Astrocyte of the spinal cord (primary cell): ENCODE measurements around the gene CDK8.

Source experiments
- DNase-seq: peaks from one replicate; pipeline ENCODE4 v3.0.0; 2011; ENCODE audit warnings: low read depth, low spot score
- H3K4me3 ChIP-seq: 2 replicates; pipeline ENCODE4 v1.5.1; 2011; ENCODE audit warnings: low read depth, mild to moderate bottlenecking, low read length, moderate library complexity
- in situ Hi-C: cut with HindIII; loops from 2 replicates; pipeline ENCODE4 v1.10.0; 2017; ENCODE audit warnings: low sequenced_read_pairs
- TF ChIP-seq, protein P1 (sequence below): IDR thresholded peaks from 2 replicates; pipeline ENCODE4 v1.5.1; 2012; ENCODE audit warnings: low read depth, mild to moderate bottlenecking, low read length, inconsistent platforms

The CDK8 gene

DNA sequence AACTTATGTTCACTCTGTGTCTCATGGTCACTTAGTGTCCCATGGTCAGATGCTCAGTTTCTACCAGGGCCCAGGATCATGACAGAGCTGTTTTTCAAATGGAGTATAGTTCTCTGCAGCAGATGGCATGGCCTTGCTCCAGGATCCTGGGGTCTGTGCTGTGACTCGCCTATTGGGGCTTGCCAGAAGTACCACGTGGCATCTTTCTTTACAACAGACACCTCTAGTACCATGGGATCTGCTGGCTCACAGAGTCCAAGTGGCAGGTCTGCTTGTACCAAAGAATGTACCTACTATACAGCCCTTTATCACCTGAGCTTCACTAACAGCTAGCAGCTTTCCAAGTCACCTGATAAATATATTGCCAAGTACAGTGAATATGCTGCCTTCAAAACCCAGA, 25.8 kb upstream of the CDK8 start:
- H3K4me3 ChIP-seq: no peak overlapping the region
- DNase-seq: no peak
- TF ChIP-seq, protein P1, sequence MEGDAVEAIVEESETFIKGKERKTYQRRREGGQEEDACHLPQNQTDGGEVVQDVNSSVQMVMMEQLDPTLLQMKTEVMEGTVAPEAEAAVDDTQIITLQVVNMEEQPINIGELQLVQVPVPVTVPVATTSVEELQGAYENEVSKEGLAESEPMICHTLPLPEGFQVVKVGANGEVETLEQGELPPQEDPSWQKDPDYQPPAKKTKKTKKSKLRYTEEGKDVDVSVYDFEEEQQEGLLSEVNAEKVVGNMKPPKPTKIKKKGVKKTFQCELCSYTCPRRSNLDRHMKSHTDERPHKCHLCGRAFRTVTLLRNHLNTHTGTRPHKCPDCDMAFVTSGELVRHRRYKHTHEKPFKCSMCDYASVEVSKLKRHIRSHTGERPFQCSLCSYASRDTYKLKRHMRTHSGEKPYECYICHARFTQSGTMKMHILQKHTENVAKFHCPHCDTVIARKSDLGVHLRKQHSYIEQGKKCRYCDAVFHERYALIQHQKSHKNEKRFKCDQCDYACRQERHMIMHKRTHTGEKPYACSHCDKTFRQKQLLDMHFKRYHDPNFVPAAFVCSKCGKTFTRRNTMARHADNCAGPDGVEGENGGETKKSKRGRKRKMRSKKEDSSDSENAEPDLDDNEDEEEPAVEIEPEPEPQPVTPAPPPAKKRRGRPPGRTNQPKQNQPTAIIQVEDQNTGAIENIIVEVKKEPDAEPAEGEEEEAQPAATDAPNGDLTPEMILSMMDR: no peak
- in situ Hi-C loops: no loop called here

DNA sequence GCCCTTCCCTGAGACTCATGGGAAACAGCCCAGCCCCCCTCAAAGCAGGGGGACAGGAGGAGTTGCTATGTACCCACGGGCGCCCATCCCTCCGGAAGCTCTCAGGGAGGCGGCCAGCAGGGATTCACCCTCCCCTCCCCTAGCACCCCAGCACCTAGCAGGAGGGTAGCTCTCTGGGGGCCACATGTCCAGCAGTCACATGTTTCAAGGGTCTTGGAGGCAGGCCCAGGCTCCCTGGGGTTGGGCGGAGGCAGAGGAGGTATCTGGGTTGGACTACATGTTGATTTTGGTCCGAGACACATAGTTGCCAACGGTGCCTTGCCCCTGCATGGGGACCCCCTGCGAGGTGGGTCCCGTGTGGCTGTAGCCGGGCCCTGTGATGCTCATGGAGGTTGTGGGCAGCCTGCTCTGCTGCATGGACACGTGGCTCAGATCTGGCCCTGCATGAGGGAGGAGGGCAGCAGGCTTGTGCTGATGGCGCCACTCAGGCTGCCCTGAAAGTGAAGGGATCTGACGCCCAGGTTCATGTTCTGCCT, 24.8 kb upstream of the CDK8 start:
- in situ Hi-C loops: no loop called here
- DNase-seq: no peak
- H3K4me3 ChIP-seq: no peak overlapping the region
- TF ChIP-seq, protein P1: no peak

DNA sequence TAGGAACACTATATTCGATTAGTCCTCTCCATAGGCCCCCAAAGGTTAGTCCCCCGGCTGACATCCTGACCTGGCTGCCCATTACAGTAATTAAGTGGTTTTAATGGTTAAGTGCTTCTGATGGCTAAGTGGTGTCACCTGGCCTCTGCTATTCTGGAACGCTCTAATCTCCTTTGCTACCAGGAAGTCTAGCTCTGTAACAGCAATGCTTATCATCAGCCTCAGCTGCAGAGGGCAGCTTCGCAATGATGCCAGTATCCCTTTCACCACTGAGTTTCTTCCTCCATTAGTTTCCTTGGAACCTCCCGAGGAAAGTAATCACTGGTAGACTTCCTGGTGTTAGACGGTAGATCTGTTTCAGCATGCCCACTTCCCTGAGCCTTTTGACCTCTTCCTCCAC, 23.2 kb upstream of the CDK8 start:
- H3K4me3 ChIP-seq: no peak overlapping the region
- in situ Hi-C loops: no loop called here
- no peak for DNase-seq
- TF ChIP-seq, protein P1: no peak

DNA sequence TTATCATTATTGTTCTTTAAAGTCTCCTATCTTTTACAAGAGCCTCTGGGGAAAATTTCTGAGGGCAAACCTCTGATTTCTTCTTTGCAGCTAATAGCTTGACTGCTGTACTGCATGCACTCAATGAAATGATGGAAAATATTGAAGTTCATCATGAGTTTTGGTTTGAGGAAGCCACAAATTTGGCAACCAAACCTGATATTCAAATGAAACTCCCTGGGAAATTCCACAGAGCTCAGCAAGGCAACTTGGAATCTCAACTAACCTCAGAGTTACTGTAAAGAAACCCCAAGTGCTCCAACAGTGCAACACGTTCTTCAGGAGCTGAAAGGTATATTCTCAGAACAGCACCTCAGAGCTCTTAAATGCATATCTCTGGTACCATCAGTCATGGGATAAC, 17.6 kb upstream of the CDK8 start:
- DNase-seq: no peak
- in situ Hi-C loops: no loop called here
- TF ChIP-seq, protein P1: no peak
- no peak overlapping the region for H3K4me3 ChIP-seq

DNA sequence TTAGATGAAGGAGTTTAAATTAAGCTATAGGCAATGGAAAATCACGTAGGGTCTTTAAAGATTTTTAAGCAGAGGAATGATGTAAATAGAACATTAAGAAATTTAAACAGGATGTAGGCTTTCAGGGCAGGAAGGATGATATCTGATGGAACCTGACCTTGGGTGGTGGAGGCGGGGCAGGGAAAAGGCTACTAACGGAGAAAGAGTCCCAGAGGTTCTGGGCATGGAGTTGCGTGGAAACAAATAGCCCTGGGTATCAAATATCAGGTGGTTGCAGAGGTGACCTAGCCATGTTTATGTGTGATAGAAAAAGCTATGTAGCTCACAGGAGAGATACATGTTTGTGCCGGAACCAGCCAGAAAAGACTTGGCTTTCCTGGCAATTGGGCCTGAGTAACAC, 7.8 kb upstream of the CDK8 start:
- DNase-seq: no peak
- H3K4me3 ChIP-seq: no peak overlapping the region

DNA sequence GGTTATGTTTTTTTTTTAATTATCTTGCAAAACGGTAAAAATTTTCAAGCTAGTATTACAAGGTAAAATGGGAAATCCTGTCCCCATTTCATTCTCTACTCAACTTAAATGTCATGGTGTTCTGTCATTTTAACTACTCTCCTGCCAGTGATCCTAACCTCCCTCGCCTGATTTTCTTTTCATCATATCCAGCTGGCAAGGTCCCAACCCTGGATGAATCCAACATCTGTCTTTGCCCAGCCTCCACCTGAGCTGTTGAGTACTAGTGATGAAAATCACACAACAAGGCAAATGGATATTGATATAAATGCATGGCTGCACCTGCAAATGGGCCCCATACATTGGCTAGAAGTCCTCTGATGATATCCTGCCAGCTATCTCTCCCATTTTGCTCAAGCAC, 6.9 kb upstream of the CDK8 start:
- TF ChIP-seq, protein P1: no peak
- no peak for DNase-seq
- H3K4me3 ChIP-seq: no peak overlapping the region
- in situ Hi-C loops: no loop called here

More for the DNA sequence above, 7.8 kb upstream of the CDK8 start:
- TF ChIP-seq, protein P1: no peak
- in situ Hi-C loops: no loop called here

DNA sequence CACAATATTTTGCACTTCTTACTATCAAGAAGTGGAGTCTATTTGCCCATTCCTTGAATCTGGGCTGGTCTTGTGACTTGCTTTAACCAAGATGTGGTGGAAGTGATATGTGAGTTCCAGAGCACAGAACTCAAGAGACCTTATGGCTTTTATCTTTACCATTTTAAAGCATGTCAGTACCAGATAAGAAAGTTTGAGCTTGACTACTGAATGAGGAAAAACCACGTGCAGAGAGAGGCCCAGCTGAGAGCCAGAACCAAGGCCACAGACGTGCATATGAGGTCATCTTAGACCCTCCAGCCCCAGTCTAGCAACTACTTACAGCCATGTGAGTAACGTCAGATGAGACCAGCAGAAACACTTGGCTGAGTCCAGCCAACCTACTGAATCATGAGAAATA, 6.3 kb upstream of the CDK8 start:
- no peak for DNase-seq
- in situ Hi-C loops: no loop called here
- H3K4me3 ChIP-seq: no peak overlapping the region
- TF ChIP-seq, protein P1: no peak
